ENCODE results near the gene SRSF9.
"Not testable (repeated sequence)": the region's sequence is repeated elsewhere in the genome, so short reads cannot be mapped to it uniquely, and the experiment has no call there.

The SRSF9 gene

GRCh38 chr12:120469450-120470149 lies at the start of gene SRSF9:
Gene SRSF9, minus strand, starts transcription at chr12:120469748. Its CDS starts 139 bp downstream, at chr12:120469609.
- peak; percentile 95 for DNase-seq (ENCODE audit: low read depth)

GRCh38 chr12:120519324-120519723 lies 49.8 kb upstream of the SRSF9 start:
- not testable (repeated sequence) for DNase-seq (ENCODE audit: low read depth)

- no peak for DNase-seq (ENCODE audit: low read depth)
Measured at GRCh38 chr12:120515496-120515895, 45.9 kb upstream of the SRSF9 start.

GRCh38 chr12:120514002-120514401 lies 44.5 kb upstream of the SRSF9 start:
- DNase-seq (ENCODE audit: low read depth) = no peak

- DNase-seq (ENCODE audit: low read depth) = no peak
Measured at GRCh38 chr12:120508537-120508936, 39.0 kb upstream of the SRSF9 start.

GRCh38 chr12:120504587-120504986 lies 35.0 kb upstream of the SRSF9 start:
- no peak for DNase-seq (ENCODE audit: low read depth)

GRCh38 chr12:120500581-120500980 lies 31.0 kb upstream of the SRSF9 start:
- no peak for DNase-seq (ENCODE audit: low read depth)

GRCh38 chr12:120498870-120499515 lies 29.4 kb upstream of the SRSF9 start:
- DNase-seq (ENCODE audit: low read depth) = no peak

GRCh38 chr12:120497524-120498150 lies 28.1 kb upstream of the SRSF9 start:
- DNase-seq (ENCODE audit: low read depth) = no peak

GRCh38 chr12:120496413-120497340 lies 27.1 kb upstream of the SRSF9 start:
- DNase-seq (ENCODE audit: low read depth) = peak; percentile 71

- DNase-seq (ENCODE audit: low read depth) = peak; percentile 95
Measured at GRCh38 chr12:120495731-120496412, 26.3 kb upstream of the SRSF9 start, which contains the start of gene DYNLL1. Gene DYNLL1, plus strand, starts transcription at chr12:120496113. Its CDS starts 309 bp downstream, at chr12:120496422.

- DNase-seq (ENCODE audit: low read depth) = no peak
Measured at GRCh38 chr12:120495186-120495730, 25.7 kb upstream of the SRSF9 start.

- no peak for DNase-seq (ENCODE audit: low read depth)
Measured at GRCh38 chr12:120490833-120491512, 21.4 kb upstream of the SRSF9 start.

GRCh38 chr12:120490325-120490724 lies 20.8 kb upstream of the SRSF9 start:
- DNase-seq (ENCODE audit: low read depth) = no peak

GRCh38 chr12:120489018-120489417 lies 19.5 kb upstream of the SRSF9 start:
- no peak for DNase-seq (ENCODE audit: low read depth)

GRCh38 chr12:120488057-120488640 lies 18.6 kb upstream of the SRSF9 start:
- DNase-seq (ENCODE audit: low read depth) = no peak

- not testable (repeated sequence) for DNase-seq (ENCODE audit: low read depth)
Measured at GRCh38 chr12:120487552-120487951, 18.0 kb upstream of the SRSF9 start.

- DNase-seq (ENCODE audit: low read depth) = no peak
Measured at GRCh38 chr12:120485961-120486881, 16.7 kb upstream of the SRSF9 start.

GRCh38 chr12:120483621-120484020 lies 14.1 kb upstream of the SRSF9 start:
- DNase-seq (ENCODE audit: low read depth) = no peak
